Measurements from ENCODE around the gene LRP10. TPM values are rescaled to one million over a fixed set of nuclear protein-coding genes. Genes with fewer than 3 reads are reported as not detected.
"Not testable (repeated sequence)": the region's sequence is repeated elsewhere in the genome, so short reads cannot be mapped to it uniquely, and the experiment has no call there.

The LRP10 gene
- total RNA-seq, 1 donor from 2014 or later, result 0.92 TPM

GRCh38 chr14:22908601-22909000 lies 37.1 kb downstream of the LRP10 start:
- Histone ChIP-seq H3K36me3 (peaks cover 4% of the 10 kb centered on the region), H3K27me3 (no peaks in the 10 kb centered on the region), H3K4me1 (no peaks in the 10 kb centered on the region), H3K4me3 (no peak overlapping the region), H4K20me1 (ENCODE audit: low read depth) (peaks cover 20% of the 10 kb centered on the region), H3K9ac (no peak overlapping the region), H3K27ac (no peak overlapping the region), H3K9me3 (ENCODE audit: low read depth) (no peaks in the 10 kb centered on the region), H2AFZ (replicated peaks) (no peak overlapping the region), H3K4me2 (no peak overlapping the region), H3K79me2 (ENCODE audit: low read depth) (peaks cover 32% of the 10 kb centered on the region), H3F3A (ENCODE audit: low read depth) (peaks cover 4% of the 10 kb centered on the region)
- DNase-seq (ENCODE audit: low spot score), result no peak
- H3K4me1 Mint-ChIP-seq, result peaks cover 4% of the 10 kb centered on the region
- H3K36me3 Mint-ChIP-seq, result peaks cover 45% of the 10 kb centered on the region
- H3K9me3 Mint-ChIP-seq, result no peaks in the 10 kb centered on the region
- no peaks in the 10 kb centered on the region for H3K27me3 Mint-ChIP-seq (ENCODE audit: insufficient read depth, low read depth)
- H3K27ac Mint-ChIP-seq, result no peak overlapping the region
- TF ChIP-seq, protein P1, sequence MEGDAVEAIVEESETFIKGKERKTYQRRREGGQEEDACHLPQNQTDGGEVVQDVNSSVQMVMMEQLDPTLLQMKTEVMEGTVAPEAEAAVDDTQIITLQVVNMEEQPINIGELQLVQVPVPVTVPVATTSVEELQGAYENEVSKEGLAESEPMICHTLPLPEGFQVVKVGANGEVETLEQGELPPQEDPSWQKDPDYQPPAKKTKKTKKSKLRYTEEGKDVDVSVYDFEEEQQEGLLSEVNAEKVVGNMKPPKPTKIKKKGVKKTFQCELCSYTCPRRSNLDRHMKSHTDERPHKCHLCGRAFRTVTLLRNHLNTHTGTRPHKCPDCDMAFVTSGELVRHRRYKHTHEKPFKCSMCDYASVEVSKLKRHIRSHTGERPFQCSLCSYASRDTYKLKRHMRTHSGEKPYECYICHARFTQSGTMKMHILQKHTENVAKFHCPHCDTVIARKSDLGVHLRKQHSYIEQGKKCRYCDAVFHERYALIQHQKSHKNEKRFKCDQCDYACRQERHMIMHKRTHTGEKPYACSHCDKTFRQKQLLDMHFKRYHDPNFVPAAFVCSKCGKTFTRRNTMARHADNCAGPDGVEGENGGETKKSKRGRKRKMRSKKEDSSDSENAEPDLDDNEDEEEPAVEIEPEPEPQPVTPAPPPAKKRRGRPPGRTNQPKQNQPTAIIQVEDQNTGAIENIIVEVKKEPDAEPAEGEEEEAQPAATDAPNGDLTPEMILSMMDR (IDR thresholded peaks at IDR 0.05), result no peak
- TF ChIP-seq EZH2 (IDR thresholded peaks at IDR 0.05) (no peak), EZH2phosphoT487 (IDR thresholded peaks at IDR 0.05) (no peak)
- no peak overlapping the region for H3K4me3 Mint-ChIP-seq

- no peak overlapping the region for H3K4me2 ChIP-seq
These were observed 39.4 kb downstream of the LRP10 start for GRCh38 chr14:22910916-22911315.

GRCh38 chr14:22914836-22915235 lies 43.3 kb downstream of the LRP10 start:
- H3K27me3 ChIP-seq; H3K27ac Mint-ChIP-seq; H3K4me1 ChIP-seq; H3K9ac ChIP-seq; H3K27me3 Mint-ChIP-seq (ENCODE audit: insufficient read depth, low read depth); H3K27ac ChIP-seq; H3K4me2 ChIP-seq; H3K4me3 ChIP-seq; H3K9me3 ChIP-seq (ENCODE audit: low read depth); H3K9me3 Mint-ChIP-seq; H3K36me3 ChIP-seq; DNase-seq (ENCODE audit: low spot score); H2AFZ ChIP-seq (replicated peaks); H3K4me3 Mint-ChIP-seq: not testable (repeated sequence)
- H3K4me1 Mint-ChIP-seq, result peaks cover 22% of the 10 kb centered on the region
- peaks cover 28% of the 10 kb centered on the region for H3K36me3 Mint-ChIP-seq
- peaks cover 13% of the 10 kb centered on the region for H3F3A ChIP-seq (ENCODE audit: low read depth)
- H4K20me1 ChIP-seq (ENCODE audit: low read depth), result peaks cover 20% of the 10 kb centered on the region
- H3K79me2 ChIP-seq (ENCODE audit: low read depth), result peaks cover 83% of the 10 kb centered on the region

More at GRCh38 chr14:22910916-22911315, 39.4 kb downstream of the LRP10 start:
- Histone ChIP-seq H3F3A (ENCODE audit: low read depth) (peaks cover 4% of the 10 kb centered on the region), H3K4me3 (no peak overlapping the region), H3K9me3 (ENCODE audit: low read depth) (no peaks in the 10 kb centered on the region), H4K20me1 (ENCODE audit: low read depth) (peaks cover 20% of the 10 kb centered on the region), H3K79me2 (ENCODE audit: low read depth) (peaks cover 55% of the 10 kb centered on the region), H3K4me1 (no peaks in the 10 kb centered on the region), H2AFZ (replicated peaks) (no peak overlapping the region), H3K36me3 (peaks cover 4% of the 10 kb centered on the region), H3K9ac (no peak overlapping the region), H3K27ac (no peak overlapping the region), H3K27me3 (no peaks in the 10 kb centered on the region)
- Mint-ChIP-seq H3K4me1 (peaks cover 4% of the 10 kb centered on the region), H3K4me3 (no peak overlapping the region), H3K36me3 (peaks cover 37% of the 10 kb centered on the region), H3K9me3 (no peaks in the 10 kb centered on the region), H3K27ac (no peak overlapping the region), H3K27me3 (ENCODE audit: insufficient read depth, low read depth) (no peaks in the 10 kb centered on the region)
- no peak for DNase-seq (ENCODE audit: low spot score)
- TF ChIP-seq EZH2 (IDR thresholded peaks at IDR 0.05), result no peak
- TF ChIP-seq, protein P1 (IDR thresholded peaks at IDR 0.05), result no peak
- TF ChIP-seq EZH2phosphoT487 (IDR thresholded peaks at IDR 0.05), result no peak

GRCh38 chr14:22915886-22916521 lies 44.5 kb downstream of the LRP10 start:
- Histone ChIP-seq H3K4me3 (no peak overlapping the region), H3K79me2 (ENCODE audit: low read depth) (peaks cover 77% of the 10 kb centered on the region), H3F3A (ENCODE audit: low read depth) (peaks cover 25% of the 10 kb centered on the region), H3K36me3 (no peaks in the 10 kb centered on the region), H3K9me3 (ENCODE audit: low read depth) (no peaks in the 10 kb centered on the region), H4K20me1 (ENCODE audit: low read depth) (peaks cover 18% of the 10 kb centered on the region), H3K4me2 (no peak overlapping the region), H3K27me3 (no peaks in the 10 kb centered on the region), H3K4me1 (peaks cover 10% of the 10 kb centered on the region), H3K27ac (no peak overlapping the region), H2AFZ (replicated peaks) (no peak overlapping the region), H3K9ac (no peak overlapping the region)
- H3K27me3 Mint-ChIP-seq (ENCODE audit: insufficient read depth, low read depth), result peaks cover 6% of the 10 kb centered on the region
- H3K9me3 Mint-ChIP-seq, result no peaks in the 10 kb centered on the region
- no peak overlapping the region for H3K4me3 Mint-ChIP-seq
- TF ChIP-seq EZH2 (IDR thresholded peaks at IDR 0.05), result no peak
- TF ChIP-seq, protein P1 (IDR thresholded peaks at IDR 0.05), result no peak
- TF ChIP-seq EZH2phosphoT487 (IDR thresholded peaks at IDR 0.05), result no peak
- peaks cover 34% of the 10 kb centered on the region for H3K36me3 Mint-ChIP-seq
- H3K27ac Mint-ChIP-seq, result no peak overlapping the region
- peaks cover 24% of the 10 kb centered on the region for H3K4me1 Mint-ChIP-seq
- DNase-seq (ENCODE audit: low spot score), result no peak

All from neural progenitor cell (in vitro differentiated cells).